GM21737 (cell line): ENCODE results near the gene OBSL1.

Source experiments
- ATAC-seq: cut with Tn5 transposase; IDR thresholded peaks from one replicate; pipeline ENCODE4 v1.9.1; 2021; ENCODE audit warnings: mild to moderate bottlenecking, moderate library complexity; ENCODE audit not compliant: unreplicated experiment

The OBSL1 gene

GRCh38 chr2:219536967-219537366 lies 34.4 kb downstream of the OBSL1 start:
- no peak for ATAC-seq

- no peak for ATAC-seq
Observed at GRCh38 chr2:219536425-219536824, 34.9 kb downstream of the OBSL1 start.

GRCh38 chr2:219533930-219534661 lies 37.2 kb downstream of the OBSL1 start:
- ATAC-seq: no peak

GRCh38 chr2:219532378-219532649 lies 39.0 kb downstream of the OBSL1 start:
- no peak for ATAC-seq

GRCh38 chr2:219531639-219532377 lies 39.5 kb downstream of the OBSL1 start:
- no peak for ATAC-seq

- peak; percentile 75 for ATAC-seq
Observed at GRCh38 chr2:219530048-219530963, 41.0 kb downstream of the OBSL1 start.

- ATAC-seq: no peak
Observed at GRCh38 chr2:219527472-219527871, 43.9 kb downstream of the OBSL1 start.

GRCh38 chr2:219527076-219527394 lies 44.3 kb downstream of the OBSL1 start:
- no peak for ATAC-seq

GRCh38 chr2:219526320-219527075 lies 44.8 kb downstream of the OBSL1 start:
- ATAC-seq: no peak

- no peak for ATAC-seq
Observed at GRCh38 chr2:219525533-219526232, 45.7 kb downstream of the OBSL1 start.

GRCh38 chr2:219524817-219525216 lies 46.5 kb downstream of the OBSL1 start:
- no peak for ATAC-seq

- ATAC-seq: no peak
Observed at GRCh38 chr2:219523031-219523671, 48.2 kb downstream of the OBSL1 start.

GRCh38 chr2:219522111-219523030 lies 49.0 kb downstream of the OBSL1 start:
- ATAC-seq: no peak

- ATAC-seq: no peak
Observed at GRCh38 chr2:219521066-219521880, 50.1 kb downstream of the OBSL1 start.

- no peak for ATAC-seq
Observed at GRCh38 chr2:219520079-219520478, 51.3 kb downstream of the OBSL1 start.

- ATAC-seq: no peak
Observed at GRCh38 chr2:219519526-219519916, 51.8 kb downstream of the OBSL1 start.

GRCh38 chr2:219517954-219518778 lies 53.2 kb downstream of the OBSL1 start:
- no peak for ATAC-seq
